ENCODE measurements around the gene TRIM42.

DNA sequence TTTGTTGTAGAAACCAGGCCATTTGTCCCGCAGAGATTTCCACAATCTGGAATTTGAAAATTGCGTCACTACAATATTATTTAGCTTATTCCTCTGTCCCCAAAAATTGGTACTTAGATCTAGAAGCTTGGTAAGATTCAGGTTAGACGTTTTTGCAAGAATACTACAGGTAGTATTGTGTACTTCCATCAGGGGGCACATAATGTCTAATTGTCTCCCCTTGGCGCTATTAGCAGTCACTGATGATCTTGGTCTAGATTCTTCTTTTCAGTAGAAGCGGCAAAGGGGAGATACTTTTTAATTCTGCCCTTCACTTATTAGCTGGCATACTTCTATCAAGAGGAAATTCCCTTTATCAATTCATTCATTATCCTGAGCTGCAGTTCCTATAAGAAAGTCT, 42.6 kb upstream of the TRIM42 start:
- TF ChIP-seq, protein P1, sequence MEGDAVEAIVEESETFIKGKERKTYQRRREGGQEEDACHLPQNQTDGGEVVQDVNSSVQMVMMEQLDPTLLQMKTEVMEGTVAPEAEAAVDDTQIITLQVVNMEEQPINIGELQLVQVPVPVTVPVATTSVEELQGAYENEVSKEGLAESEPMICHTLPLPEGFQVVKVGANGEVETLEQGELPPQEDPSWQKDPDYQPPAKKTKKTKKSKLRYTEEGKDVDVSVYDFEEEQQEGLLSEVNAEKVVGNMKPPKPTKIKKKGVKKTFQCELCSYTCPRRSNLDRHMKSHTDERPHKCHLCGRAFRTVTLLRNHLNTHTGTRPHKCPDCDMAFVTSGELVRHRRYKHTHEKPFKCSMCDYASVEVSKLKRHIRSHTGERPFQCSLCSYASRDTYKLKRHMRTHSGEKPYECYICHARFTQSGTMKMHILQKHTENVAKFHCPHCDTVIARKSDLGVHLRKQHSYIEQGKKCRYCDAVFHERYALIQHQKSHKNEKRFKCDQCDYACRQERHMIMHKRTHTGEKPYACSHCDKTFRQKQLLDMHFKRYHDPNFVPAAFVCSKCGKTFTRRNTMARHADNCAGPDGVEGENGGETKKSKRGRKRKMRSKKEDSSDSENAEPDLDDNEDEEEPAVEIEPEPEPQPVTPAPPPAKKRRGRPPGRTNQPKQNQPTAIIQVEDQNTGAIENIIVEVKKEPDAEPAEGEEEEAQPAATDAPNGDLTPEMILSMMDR (IDR thresholded peaks at IDR 0.05) = no peak
- no peak for TF ChIP-seq EZH2 (IDR thresholded peaks at IDR 0.05; ENCODE audit: borderline replicate concordance, insufficient read depth, low read depth, low read length, poor library complexity, severe bottlenecking)

All from B cell (primary cell).